ENCODE results near the gene PTCD1. TPM values are rescaled to one million over a fixed set of nuclear protein-coding genes. Genes with fewer than 3 reads are reported as not detected.
"Not testable (repeated sequence)": the region's sequence is repeated elsewhere in the genome, so short reads cannot be mapped to it uniquely, and the experiment has no call there.

The PTCD1 gene
- total and polyA plus RNA-seq, 9 donors: 3.5 to 8.3 (median 7.3) TPM

DNA sequence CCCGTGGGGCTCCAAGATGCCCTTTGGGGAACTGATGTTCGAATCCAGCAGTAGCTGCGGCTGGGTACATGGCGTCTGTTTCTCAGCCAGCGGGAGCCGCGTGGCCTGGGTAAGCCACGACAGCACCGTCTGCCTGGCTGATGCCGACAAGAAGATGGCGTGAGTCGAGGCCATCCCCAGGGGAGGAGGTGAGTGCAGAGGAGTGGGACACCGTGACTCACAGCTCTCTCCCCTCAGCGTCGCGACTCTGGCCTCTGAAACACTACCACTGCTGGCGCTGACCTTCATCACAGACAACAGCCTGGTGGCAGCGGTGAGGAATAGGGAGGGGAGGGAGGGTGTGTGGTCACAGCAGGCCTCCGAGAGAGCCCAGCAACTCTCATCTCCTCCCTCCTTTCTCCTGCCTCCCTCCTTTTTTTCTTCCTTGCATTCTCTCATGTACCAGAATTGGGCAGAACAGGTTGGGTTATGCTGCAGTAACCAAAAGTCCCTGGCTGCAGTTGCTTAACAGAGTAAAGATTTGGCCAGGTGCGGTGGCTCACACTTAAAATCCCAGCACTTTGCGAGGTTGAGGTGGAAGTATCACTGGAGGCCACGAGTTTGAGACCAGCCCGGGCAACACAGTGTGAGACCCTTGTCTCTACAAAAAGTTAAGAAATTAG is 47.5 kb downstream of the PTCD1 start:
- WGBS, 3 donors: 93% methylated on average over 23 of the region's 23 CpGs
- DNase-seq: no peak
- Histone ChIP-seq H3K36me3 (no peaks in the 10 kb centered on the region), H3K27ac (no peak overlapping the region), H3K4me1 (ENCODE audit: insufficient read depth) (peaks cover 3% of the 10 kb centered on the region), H3K9me3 (no peaks in the 10 kb centered on the region), H3K4me3 (no peak overlapping the region), H3K27me3 (no peaks in the 10 kb centered on the region)
- intact Hi-C loops (cut with DNase I): loop anchor here in 2 of 4 donors (10.0 kb wide), 1 partner anchor 246 kb away; the partner anchor contains the start of gene SMURF1 (in 2 of the 2)
- TF ChIP-seq, protein P1, sequence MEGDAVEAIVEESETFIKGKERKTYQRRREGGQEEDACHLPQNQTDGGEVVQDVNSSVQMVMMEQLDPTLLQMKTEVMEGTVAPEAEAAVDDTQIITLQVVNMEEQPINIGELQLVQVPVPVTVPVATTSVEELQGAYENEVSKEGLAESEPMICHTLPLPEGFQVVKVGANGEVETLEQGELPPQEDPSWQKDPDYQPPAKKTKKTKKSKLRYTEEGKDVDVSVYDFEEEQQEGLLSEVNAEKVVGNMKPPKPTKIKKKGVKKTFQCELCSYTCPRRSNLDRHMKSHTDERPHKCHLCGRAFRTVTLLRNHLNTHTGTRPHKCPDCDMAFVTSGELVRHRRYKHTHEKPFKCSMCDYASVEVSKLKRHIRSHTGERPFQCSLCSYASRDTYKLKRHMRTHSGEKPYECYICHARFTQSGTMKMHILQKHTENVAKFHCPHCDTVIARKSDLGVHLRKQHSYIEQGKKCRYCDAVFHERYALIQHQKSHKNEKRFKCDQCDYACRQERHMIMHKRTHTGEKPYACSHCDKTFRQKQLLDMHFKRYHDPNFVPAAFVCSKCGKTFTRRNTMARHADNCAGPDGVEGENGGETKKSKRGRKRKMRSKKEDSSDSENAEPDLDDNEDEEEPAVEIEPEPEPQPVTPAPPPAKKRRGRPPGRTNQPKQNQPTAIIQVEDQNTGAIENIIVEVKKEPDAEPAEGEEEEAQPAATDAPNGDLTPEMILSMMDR (IDR thresholded peaks at IDR 0.05): no peak
- TF ChIP-seq EP300 (IDR thresholded peaks at IDR 0.05): no peak
- TF ChIP-seq POLR2A (IDR thresholded peaks at IDR 0.05): no peak

DNA sequence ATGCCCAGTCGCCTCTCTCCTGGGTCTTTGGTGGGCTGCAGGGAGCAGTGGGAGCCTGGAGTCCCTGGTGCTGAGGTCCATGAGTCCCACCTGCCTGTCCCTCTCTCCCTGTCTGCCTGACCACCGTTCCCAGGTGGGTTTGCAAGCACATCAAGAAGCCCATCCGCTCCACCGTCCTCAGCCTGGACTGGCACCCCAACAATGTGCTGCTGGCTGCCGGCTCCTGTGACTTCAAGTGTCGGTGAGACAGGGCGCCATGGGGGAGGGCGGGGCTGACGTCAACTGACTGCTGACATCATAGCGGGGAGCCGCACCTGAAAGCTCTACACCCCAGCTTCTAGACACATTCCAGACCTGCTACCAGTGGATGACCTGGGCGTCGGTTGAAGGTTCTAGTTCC is 48.8 kb downstream of the PTCD1 start:
- H3K4me3 ChIP-seq: no peak overlapping the region
- no peak overlapping the region for H3K27ac ChIP-seq
- no peak for DNase-seq
- H3K27me3 ChIP-seq: no peaks in the 10 kb centered on the region
- no peak for TF ChIP-seq POLR2A (IDR thresholded peaks at IDR 0.05)
- TF ChIP-seq, protein P1 (IDR thresholded peaks at IDR 0.05): no peak
- no peak for TF ChIP-seq EP300 (IDR thresholded peaks at IDR 0.05)
- intact Hi-C loops (cut with DNase I): loop anchor here in 2 of 4 donors (10.0 kb wide), 1 partner anchor 245 kb away; the partner anchor contains the start of gene SMURF1 (in 2 of the 2)
- H3K9me3 ChIP-seq: no peaks in the 10 kb centered on the region
- WGBS, 3 donors: 89 to 92% (median 91%) methylated on average over 13 of the region's 13 CpGs
- H3K36me3 ChIP-seq: no peaks in the 10 kb centered on the region
- H3K4me1 ChIP-seq (ENCODE audit: insufficient read depth): peaks cover 3% of the 10 kb centered on the region

DNA sequence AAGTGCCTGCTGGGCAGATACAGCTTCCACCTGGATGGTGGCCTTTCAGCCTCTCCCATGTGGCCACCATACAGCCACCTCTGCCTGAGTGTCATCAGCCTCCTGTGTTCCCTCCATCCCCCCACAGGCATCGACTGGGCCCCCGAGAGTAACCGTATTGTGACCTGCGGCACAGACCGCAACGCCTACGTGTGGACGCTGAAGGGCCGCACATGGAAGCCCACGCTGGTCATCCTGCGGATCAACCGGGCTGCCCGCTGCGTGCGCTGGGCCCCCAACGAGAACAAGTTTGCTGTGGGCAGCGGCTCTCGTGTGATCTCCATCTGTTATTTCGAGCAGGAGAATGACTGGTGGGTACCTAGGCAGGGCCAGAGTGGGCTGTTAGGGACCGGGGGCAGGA is 50.7 kb downstream of the PTCD1 start:
- Histone ChIP-seq H3K9me3 (no peaks in the 10 kb centered on the region), H3K4me3 (no peak overlapping the region), H3K4me1 (ENCODE audit: insufficient read depth) (no peaks in the 10 kb centered on the region), H3K36me3 (no peaks in the 10 kb centered on the region), H3K27me3 (no peaks in the 10 kb centered on the region), H3K27ac (no peak overlapping the region)
- intact Hi-C loops (cut with DNase I): no loop called here
- 92 to 94% (median 92%) methylated on average over 20 of the region's 20 CpGs for WGBS, 3 donors
- no peak for DNase-seq
- no peak for TF ChIP-seq EP300 (IDR thresholded peaks at IDR 0.05)

DNA sequence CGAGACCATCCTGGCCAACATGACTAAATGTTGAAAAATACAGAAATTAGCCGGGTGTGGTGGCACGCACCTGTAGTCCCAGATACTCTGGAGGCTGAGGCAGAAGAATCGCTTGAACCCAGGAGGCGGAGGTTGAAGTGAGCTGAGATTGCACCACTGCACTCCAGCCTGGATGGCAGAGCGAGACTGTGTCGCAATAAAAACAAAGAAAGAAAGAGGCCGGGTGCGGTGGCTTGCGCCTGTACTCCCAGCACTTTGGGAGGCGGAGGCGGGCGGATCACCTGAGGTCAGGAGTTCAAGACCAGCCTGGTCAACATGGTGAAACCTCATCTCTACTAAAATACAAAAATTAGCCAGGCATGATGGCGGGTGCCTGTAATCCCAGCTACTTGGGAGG is 51.4 kb downstream of the PTCD1 start:
- DNase-seq; H3K27ac ChIP-seq; H3K4me1 ChIP-seq (ENCODE audit: insufficient read depth); H3K9me3 ChIP-seq; H3K36me3 ChIP-seq; H3K27me3 ChIP-seq; H3K4me3 ChIP-seq; intact Hi-C loops (cut with DNase I): not testable (repeated sequence)
- WGBS, 3 donors: 92 to 95% (median 93%) methylated on average over 14 of the region's 14 CpGs

DNA sequence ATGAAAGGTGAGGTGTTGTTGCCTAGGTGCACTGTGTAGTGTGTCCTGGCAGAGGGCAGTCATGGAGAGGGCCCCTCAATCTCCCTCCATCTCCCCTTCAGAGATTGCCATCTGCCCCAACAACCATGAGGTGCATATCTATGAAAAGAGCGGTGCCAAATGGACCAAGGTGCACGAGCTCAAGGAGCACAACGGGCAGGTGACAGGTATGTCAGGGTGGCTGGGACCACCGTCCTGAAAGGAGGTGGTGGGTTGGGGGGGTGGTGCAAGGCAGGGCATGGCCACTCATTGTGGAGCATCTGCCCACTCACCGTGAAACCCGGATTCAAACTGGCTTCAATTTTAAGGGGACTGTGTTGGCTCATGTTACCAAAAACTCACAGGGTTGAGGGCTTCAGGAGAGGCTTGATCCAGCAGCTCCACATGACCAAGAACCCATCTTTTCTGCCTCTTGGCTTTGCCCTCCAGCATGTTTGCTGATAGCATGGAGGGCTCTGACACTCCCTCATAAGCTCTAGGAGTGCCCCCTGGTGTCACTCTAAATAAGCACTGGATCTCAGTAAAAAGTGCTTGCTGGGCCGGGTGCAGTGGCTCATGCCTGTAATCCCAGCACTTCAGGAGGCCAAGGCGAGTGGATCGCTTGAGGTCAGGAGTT is 51.9 kb downstream of the PTCD1 start:
- no peak for DNase-seq
- 85 to 92% (median 90%) methylated on average over 9 of the region's 9 CpGs for WGBS, 3 donors
- H3K27ac ChIP-seq: no peak overlapping the region
- H3K9me3 ChIP-seq: no peaks in the 10 kb centered on the region
- intact Hi-C loops (cut with DNase I): no loop called here
- TF ChIP-seq EP300 (IDR thresholded peaks at IDR 0.05): no peak
- H3K36me3 ChIP-seq: no peaks in the 10 kb centered on the region
- H3K27me3 ChIP-seq: no peaks in the 10 kb centered on the region
- H3K4me1 ChIP-seq (ENCODE audit: insufficient read depth): no peaks in the 10 kb centered on the region
- H3K4me3 ChIP-seq: no peak overlapping the region

DNA sequence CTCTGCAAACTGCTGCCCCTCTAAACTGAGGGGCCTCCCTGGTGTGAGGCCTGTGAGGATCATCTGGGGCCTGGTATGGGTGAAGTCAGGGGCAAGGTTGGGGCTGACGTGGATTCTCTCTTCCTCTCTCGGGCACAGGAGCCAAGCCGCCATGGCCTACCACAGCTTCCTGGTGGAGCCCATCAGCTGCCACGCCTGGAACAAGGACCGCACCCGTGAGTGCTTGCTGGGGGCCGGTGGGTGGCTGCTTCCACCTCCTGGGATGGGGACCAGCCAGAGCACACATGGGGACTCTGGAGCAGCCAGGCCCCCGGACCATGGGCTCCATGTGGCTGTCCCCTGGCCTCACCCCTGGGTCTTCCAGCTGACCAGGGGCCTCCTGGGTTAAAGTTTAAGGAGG is 53.0 kb downstream of the PTCD1 start:
- 74 to 92% (median 90%) methylated on average over 8 of the region's 8 CpGs for WGBS, 3 donors

More for the DNA sequence above, 53.0 kb downstream of the PTCD1 start:
- H3K4me3 ChIP-seq: no peak overlapping the region
- DNase-seq: no peak
- no peaks in the 10 kb centered on the region for H3K36me3 ChIP-seq
- peaks cover under 1% of the 10 kb centered on the region for H3K4me1 ChIP-seq (ENCODE audit: insufficient read depth)
- H3K27me3 ChIP-seq: no peaks in the 10 kb centered on the region
- intact Hi-C loops (cut with DNase I): no loop called here
- no peak for TF ChIP-seq EP300 (IDR thresholded peaks at IDR 0.05)
- TF ChIP-seq POLR2A (IDR thresholded peaks at IDR 0.05): no peak
- TF ChIP-seq, protein P1 (IDR thresholded peaks at IDR 0.05): no peak
- no peaks in the 10 kb centered on the region for H3K9me3 ChIP-seq
- no peak overlapping the region for H3K27ac ChIP-seq

Data from ovary (tissue), 9 donors.